Erythroblast (primary cell): Measurements from ENCODE around the gene KRCC1.

ENCODE experiments used
- GATA1 ChIP-seq: IDR thresholded peaks from 2 replicates; pipeline ENCODE4 v1.6.1; 2011; ENCODE audit warnings: low read depth, mild to moderate bottlenecking, control low read depth, low read length, moderate library complexity
- POLR2A ChIP-seq: IDR thresholded peaks from 2 replicates; pipeline ENCODE4 v1.6.1; 2011; ENCODE audit warnings: mild to moderate bottlenecking, low read length

GRCh38 chr2:88057437-88057844, 1.9 kb upstream of the KRCC1 start:
- TF ChIP-seq POLR2A, result no peak
- TF ChIP-seq GATA1, result no peak
